HG02852 (cell line): ENCODE results near the gene TRMT44.
"Not testable (repeated sequence)": the region's sequence is repeated elsewhere in the genome, so short reads cannot be mapped to it uniquely, and the experiment has no call there.

Experiments used
- ATAC-seq: cut with Tn5 transposase; IDR thresholded peaks from one replicate; pipeline ENCODE4 v1.9.1; 2021; ENCODE audit warnings: mild to moderate bottlenecking, moderate library complexity; ENCODE audit not compliant: unreplicated experiment

TRMT44 gene

GRCh38 chr4:8486643-8487042 lies 46.1 kb downstream of the TRMT44 start:
- not testable (repeated sequence) for ATAC-seq

GRCh38 chr4:8488791-8489369 lies 48.3 kb downstream of the TRMT44 start:
- ATAC-seq, result no peak

GRCh38 chr4:8491478-8491877 lies 50.9 kb downstream of the TRMT44 start:
- not testable (repeated sequence) for ATAC-seq

GRCh38 chr4:8492174-8492573 lies 51.6 kb downstream of the TRMT44 start:
- ATAC-seq, result no peak

- ATAC-seq, result no peak
Measured at GRCh38 chr4:8493484-8493883, 52.9 kb downstream of the TRMT44 start.

GRCh38 chr4:8494218-8494617 lies 53.6 kb downstream of the TRMT44 start:
- ATAC-seq, result no peak

GRCh38 chr4:8494983-8495548 lies 54.5 kb downstream of the TRMT44 start:
- no peak for ATAC-seq

GRCh38 chr4:8495803-8496202 lies 55.2 kb downstream of the TRMT44 start:
- no peak for ATAC-seq

GRCh38 chr4:8497762-8498161 lies 57.2 kb downstream of the TRMT44 start:
- ATAC-seq, result no peak

GRCh38 chr4:8500966-8501365 lies 60.4 kb downstream of the TRMT44 start:
- no peak for ATAC-seq

- no peak for ATAC-seq
Measured at GRCh38 chr4:8501781-8502180, 61.2 kb downstream of the TRMT44 start.

- no peak for ATAC-seq
Measured at GRCh38 chr4:8502371-8502770, 61.8 kb downstream of the TRMT44 start.

- ATAC-seq, result no peak
Measured at GRCh38 chr4:8502836-8503585, 62.4 kb downstream of the TRMT44 start.

GRCh38 chr4:8503801-8504200 lies 63.2 kb downstream of the TRMT44 start:
- ATAC-seq, result no peak

- no peak for ATAC-seq
Measured at GRCh38 chr4:8504279-8505007, 63.9 kb downstream of the TRMT44 start.

- ATAC-seq, result no peak
Measured at GRCh38 chr4:8505229-8505628, 64.7 kb downstream of the TRMT44 start.

GRCh38 chr4:8506006-8506372 lies 65.4 kb downstream of the TRMT44 start:
- no peak for ATAC-seq

GRCh38 chr4:8506373-8507195 lies 66.0 kb downstream of the TRMT44 start:
- no peak for ATAC-seq

GRCh38 chr4:8507196-8507570 lies 66.6 kb downstream of the TRMT44 start:
- no peak for ATAC-seq

GRCh38 chr4:8507624-8508023 lies 67.0 kb downstream of the TRMT44 start:
- no peak for ATAC-seq

GRCh38 chr4:8508266-8508665 lies 67.7 kb downstream of the TRMT44 start:
- ATAC-seq, result no peak
